ENCODE measurements around the gene TMEM179. TPM values are rescaled to one million over a fixed set of nuclear protein-coding genes. Genes with fewer than 3 reads are reported as not detected.

TMEM179 gene
- total and polyA plus RNA-seq, 2 experiments from 2014 or later = not detected

- Histone ChIP-seq H3K9me3 (ENCODE audit: low read depth) (no peaks in the 10 kb centered on the region), H3K4me2 (ENCODE audit: unreplicated experiment) (no peak overlapping the region), H3F3A (ENCODE audit: insufficient read depth) (no peaks in the 10 kb centered on the region), H2AFZ (no peak overlapping the region), H3K36me3 (ENCODE audit: low read depth) (no peaks in the 10 kb centered on the region), H3K4me3 (no peak overlapping the region), H4K20me1 (ENCODE audit: insufficient read depth) (no peaks in the 10 kb centered on the region), H3K4me1 (ENCODE audit: insufficient read depth) (no peaks in the 10 kb centered on the region), H3K27ac (no peak overlapping the region), H3K9ac (no peak overlapping the region), H3K27me3 (replicated peaks; ENCODE audit: insufficient read depth) (peaks cover 24% of the 10 kb centered on the region), H3K9me2 (ENCODE audit: insufficient read depth) (no peaks in the 10 kb centered on the region), H3K79me2 (ENCODE audit: insufficient read depth) (no peaks in the 10 kb centered on the region)
- in situ Hi-C loops (cut with MboI) = no loop called here
- DNase-seq = no peak
- TF ChIP-seq EZH2 (IDR thresholded peaks at IDR 0.05; ENCODE audit: insufficient read depth, poor library complexity, severe bottlenecking) = no peak
- no peak for TF ChIP-seq EZH2phosphoT487 (IDR thresholded peaks at IDR 0.05; ENCODE audit: insufficient read depth, low read depth)
- 63 to 68% methylated on average over 7 of the region's 7 CpGs for WGBS, 2 experiments (ENCODE audit: low coverage in 1 of 2, low lambda C conversion rate in 2 of 2, missing lambda C conversion rate in 2 of 2)
These were observed 1.6 kb downstream of the TMEM179 start for GRCh38 chr14:104602933-104603325.

- Histone ChIP-seq H3K4me1 (ENCODE audit: insufficient read depth) (no peaks in the 10 kb centered on the region), H3K27me3 (replicated peaks; ENCODE audit: insufficient read depth) (peaks cover 21% of the 10 kb centered on the region), H4K20me1 (ENCODE audit: insufficient read depth) (no peaks in the 10 kb centered on the region), H3K9me2 (ENCODE audit: insufficient read depth) (no peaks in the 10 kb centered on the region), H2AFZ (no peak overlapping the region), H3K27ac (no peak overlapping the region), H3K79me2 (ENCODE audit: insufficient read depth) (no peaks in the 10 kb centered on the region), H3K4me2 (ENCODE audit: unreplicated experiment) (no peak overlapping the region), H3F3A (ENCODE audit: insufficient read depth) (no peaks in the 10 kb centered on the region), H3K36me3 (ENCODE audit: low read depth) (no peaks in the 10 kb centered on the region), H3K4me3 (no peak overlapping the region), H3K9me3 (ENCODE audit: low read depth) (no peaks in the 10 kb centered on the region), H3K9ac (no peak overlapping the region)
- 55 to 57% methylated on average over 11 of the region's 11 CpGs for WGBS, 2 experiments (ENCODE audit: low coverage in 1 of 2, low lambda C conversion rate in 2 of 2, missing lambda C conversion rate in 2 of 2)
- TF ChIP-seq EZH2phosphoT487 (IDR thresholded peaks at IDR 0.05; ENCODE audit: insufficient read depth, low read depth) = no peak
- no peak for TF ChIP-seq EZH2 (IDR thresholded peaks at IDR 0.05; ENCODE audit: insufficient read depth, poor library complexity, severe bottlenecking)
- in situ Hi-C loops (cut with MboI) = no loop called here
- no peak for DNase-seq
These were observed 2.1 kb downstream of the TMEM179 start for GRCh38 chr14:104602315-104602932.

- TF ChIP-seq EZH2phosphoT487 (IDR thresholded peaks at IDR 0.05; ENCODE audit: insufficient read depth, low read depth) = no peak
- H3F3A ChIP-seq (ENCODE audit: insufficient read depth) = no peaks in the 10 kb centered on the region
- DNase-seq = peak; percentile 23
- no peaks in the 10 kb centered on the region for H3K79me2 ChIP-seq (ENCODE audit: insufficient read depth)
- H3K9ac ChIP-seq = no peak overlapping the region
- in situ Hi-C loops (cut with MboI) = no loop called here
- H3K9me2 ChIP-seq (ENCODE audit: insufficient read depth) = no peaks in the 10 kb centered on the region
- peaks cover 21% of the 10 kb centered on the region for H3K27me3 ChIP-seq (replicated peaks; ENCODE audit: insufficient read depth)
- H3K27ac ChIP-seq = no peak overlapping the region
- no peaks in the 10 kb centered on the region for H3K9me3 ChIP-seq (ENCODE audit: low read depth)
- no peak overlapping the region for H3K4me2 ChIP-seq (ENCODE audit: unreplicated experiment)
- no peaks in the 10 kb centered on the region for H4K20me1 ChIP-seq (ENCODE audit: insufficient read depth)
- no peaks in the 10 kb centered on the region for H3K36me3 ChIP-seq (ENCODE audit: low read depth)
- WGBS, 2 experiments (ENCODE audit: low coverage in 1 of 2, low lambda C conversion rate in 2 of 2, missing lambda C conversion rate in 2 of 2) = 36 to 40% methylated on average over 8 to 9 of the region's 9 CpGs
- no peak overlapping the region for H2AFZ ChIP-seq
- no peaks in the 10 kb centered on the region for H3K4me1 ChIP-seq (ENCODE audit: insufficient read depth)
- no peak overlapping the region for H3K4me3 ChIP-seq
These were observed 2.8 kb downstream of the TMEM179 start for GRCh38 chr14:104601786-104602185.

- no peaks in the 10 kb centered on the region for H4K20me1 ChIP-seq (ENCODE audit: insufficient read depth)
- no peaks in the 10 kb centered on the region for H3K4me1 ChIP-seq (ENCODE audit: insufficient read depth)
- H2AFZ ChIP-seq = no peak overlapping the region
- no peak for TF ChIP-seq EZH2phosphoT487 (IDR thresholded peaks at IDR 0.05; ENCODE audit: insufficient read depth, low read depth)
- TF ChIP-seq EZH2 (IDR thresholded peaks at IDR 0.05; ENCODE audit: insufficient read depth, poor library complexity, severe bottlenecking) = no peak
- H3K9me2 ChIP-seq (ENCODE audit: insufficient read depth) = no peaks in the 10 kb centered on the region
- no peaks in the 10 kb centered on the region for H3K36me3 ChIP-seq (ENCODE audit: low read depth)
- no peaks in the 10 kb centered on the region for H3K79me2 ChIP-seq (ENCODE audit: insufficient read depth)
- H3K9me3 ChIP-seq (ENCODE audit: low read depth) = no peaks in the 10 kb centered on the region
- H3K27ac ChIP-seq = no peak overlapping the region
- WGBS, 2 experiments (ENCODE audit: low coverage in 1 of 2, low lambda C conversion rate in 2 of 2, missing lambda C conversion rate in 2 of 2) = 55 to 59% methylated on average over 8 of the region's 8 CpGs
- no peak for DNase-seq
- H3K27me3 ChIP-seq (replicated peaks; ENCODE audit: insufficient read depth) = peaks cover 14% of the 10 kb centered on the region
- in situ Hi-C loops (cut with MboI) = no loop called here
- no peaks in the 10 kb centered on the region for H3F3A ChIP-seq (ENCODE audit: insufficient read depth)
- H3K4me3 ChIP-seq = no peak overlapping the region
- H3K4me2 ChIP-seq (ENCODE audit: unreplicated experiment) = no peak overlapping the region
- no peak overlapping the region for H3K9ac ChIP-seq
These were observed 3.8 kb downstream of the TMEM179 start for GRCh38 chr14:104600805-104601204.

Data from GM23248 (cell line).